ENCODE results near the gene ING4.
A peak's percentile ranks its signal among the peaks of the same experiment; 100 is the strongest.
"Not testable (repeated sequence)": the region's sequence is repeated elsewhere in the genome, so short reads cannot be mapped to it uniquely, and the experiment has no call there.

Gene ING4

GRCh38 chr12:6662906-6663742 is at the start of gene ING4:
Gene ING4 (minus strand): TSS chr12:6663119. CDS start chr12:6663101, 18 bp downstream.
- DNase-seq: peak; percentile 99

GRCh38 chr12:6708960-6709394 is 46.1 kb upstream of the ING4 start:
- DNase-seq: peak; percentile 82

DNA sequence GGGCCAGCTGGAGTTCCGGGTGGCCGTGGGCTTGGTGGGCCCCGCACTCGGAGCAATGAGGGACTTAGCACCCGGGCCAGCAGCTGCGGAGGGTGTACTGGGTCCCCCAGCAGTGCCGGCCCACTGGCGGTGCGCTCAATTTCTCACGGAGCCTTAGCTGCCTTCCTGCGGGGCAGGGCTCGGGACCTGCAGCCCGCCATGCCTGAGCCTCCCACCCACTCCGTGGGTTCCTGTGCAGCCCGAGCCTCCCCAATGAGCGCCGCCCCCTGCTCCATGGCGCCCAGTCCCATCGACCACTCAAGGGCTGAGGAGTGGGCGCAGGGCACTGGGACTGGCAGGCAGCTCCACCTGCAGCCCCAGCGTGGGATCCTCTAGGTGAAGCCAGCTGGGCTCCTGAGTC is 45.4 kb upstream of the ING4 start:
- DNase-seq: not testable (repeated sequence)

GRCh38 chr12:6703631-6704030 is 40.7 kb upstream of the ING4 start:
- no peak for DNase-seq

- DNase-seq: no peak
These were observed 38.3 kb upstream of the ING4 start for GRCh38 chr12:6701078-6701768.

- DNase-seq: peak; percentile 43
These were observed 37.7 kb upstream of the ING4 start, which contains the start of gene PIANP for GRCh38 chr12:6700646-6701051. Gene PIANP (minus strand): TSS chr12:6700815. CDS start chr12:6698061, 2,754 bp downstream.

GRCh38 chr12:6699989-6700645 is 37.2 kb upstream of the ING4 start:
- DNase-seq: no peak

- no peak for DNase-seq
These were observed 36.5 kb upstream of the ING4 start for GRCh38 chr12:6699259-6699988.

GRCh38 chr12:6698352-6699046 is 35.6 kb upstream of the ING4 start:
- DNase-seq: no peak

DNA sequence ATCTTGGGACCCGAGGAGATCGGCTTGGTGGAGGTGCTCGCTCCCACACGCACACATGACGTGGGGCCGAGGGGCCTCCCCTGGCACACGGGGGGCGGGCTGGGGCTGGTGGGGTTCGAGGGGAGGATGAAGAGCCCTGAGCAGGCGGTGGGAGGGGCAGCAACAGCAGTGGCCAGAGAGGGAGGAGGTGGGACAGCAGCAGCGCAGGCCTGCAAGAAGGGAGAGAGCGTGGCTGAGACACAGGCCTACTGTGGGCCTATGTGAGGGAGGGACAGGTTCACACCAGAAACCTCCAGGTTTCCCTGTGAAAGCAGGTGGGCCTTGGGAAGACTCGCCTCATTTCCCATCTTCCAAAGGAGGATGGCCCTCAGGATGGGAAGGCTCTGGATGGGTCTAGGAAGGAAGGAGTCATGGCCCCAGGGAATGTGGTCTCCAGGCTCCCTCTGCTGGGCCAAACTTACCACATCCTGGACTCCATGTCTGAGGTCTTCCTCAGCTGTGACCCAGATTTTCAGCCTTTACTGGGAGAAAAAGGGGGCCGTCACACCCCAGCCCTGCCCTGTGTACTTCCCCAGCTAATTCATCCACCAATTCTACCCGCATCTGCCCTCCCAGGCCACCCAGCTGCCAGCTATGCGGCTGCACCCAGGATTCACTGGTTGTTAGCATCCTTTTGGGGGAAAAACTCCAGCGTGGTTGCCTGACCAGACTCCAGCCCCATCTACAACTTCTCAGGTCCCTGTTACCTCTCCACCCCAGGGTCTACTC is 34.8 kb upstream of the ING4 start:
- no peak for DNase-seq

DNA sequence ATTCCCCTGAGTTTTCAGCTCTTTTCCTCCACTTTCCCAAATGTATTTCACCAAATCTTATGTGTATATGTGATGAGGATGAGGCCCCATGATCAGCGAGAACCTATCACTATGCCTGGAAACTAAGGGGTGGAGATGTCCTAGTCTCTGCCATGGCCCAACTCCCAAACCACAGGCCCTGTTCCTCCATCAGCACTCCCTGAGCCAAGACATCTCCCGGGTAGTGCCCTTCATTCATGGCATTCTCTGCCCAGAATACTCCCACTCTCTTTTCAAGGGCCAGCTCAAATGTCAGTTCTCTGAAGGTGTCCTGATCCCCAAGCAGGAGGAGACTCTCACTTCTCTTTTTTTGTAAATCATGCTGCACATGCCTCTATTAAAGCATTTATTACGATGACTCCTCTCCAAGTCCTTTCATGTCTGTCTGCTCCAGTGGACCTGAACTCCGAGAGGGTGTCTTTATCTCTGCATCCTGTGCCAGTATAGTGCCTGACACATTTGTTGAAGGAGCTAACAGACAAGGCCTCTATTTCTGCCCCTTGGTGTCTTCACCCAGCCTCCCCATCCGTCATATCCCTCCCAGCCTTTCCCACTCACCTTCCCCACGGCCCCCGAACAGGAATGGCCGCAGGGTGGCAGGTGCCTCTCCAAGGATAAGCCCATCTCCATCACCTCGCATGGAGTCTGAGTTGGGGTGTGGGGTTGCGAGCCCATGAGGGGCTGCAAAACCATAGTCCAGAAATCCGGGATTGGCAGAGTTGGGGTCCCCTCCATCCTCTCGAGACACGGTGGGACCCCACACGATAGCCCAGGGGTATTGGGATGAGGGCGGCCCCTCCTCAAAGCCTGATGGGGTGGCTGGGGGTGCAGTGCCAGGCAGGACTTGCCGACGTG is 34.0 kb upstream of the ING4 start:
- no peak for DNase-seq

DNA sequence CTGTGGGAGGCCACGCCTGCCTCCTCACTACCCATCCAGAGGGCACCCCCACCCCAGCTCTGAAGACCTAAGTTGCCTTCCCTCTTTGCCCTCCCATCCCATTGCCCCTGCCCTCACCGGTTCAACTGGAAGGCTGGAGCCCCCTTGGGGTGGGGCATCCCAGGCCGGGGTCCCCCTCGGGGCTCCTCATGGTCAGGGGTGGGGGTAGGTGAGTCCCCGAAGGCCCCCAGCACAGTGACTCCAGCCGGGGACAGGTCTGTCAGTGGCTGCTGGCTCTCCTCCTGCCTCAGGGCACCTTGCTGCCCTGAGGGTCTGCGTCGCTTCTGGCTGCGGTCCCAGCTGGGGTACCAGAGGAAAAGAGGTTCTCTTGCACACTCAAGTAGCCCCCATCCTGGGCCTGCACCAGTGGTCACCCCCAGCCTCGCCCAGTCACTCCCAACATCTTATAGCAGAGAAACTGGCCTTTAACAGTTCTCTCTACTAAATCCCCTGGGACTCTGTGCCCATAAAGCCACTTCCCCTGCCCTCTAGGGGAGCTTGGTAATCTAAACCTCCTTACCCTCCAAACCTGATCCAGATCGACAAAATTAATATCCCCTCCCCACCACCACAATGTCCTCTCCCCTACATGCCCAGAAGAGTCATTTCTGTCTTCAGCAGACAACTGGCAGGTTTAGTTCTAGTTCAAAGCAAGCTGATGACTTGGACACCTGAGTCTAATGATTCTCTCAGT is 32.6 kb upstream of the ING4 start:
- no peak for DNase-seq

DNA sequence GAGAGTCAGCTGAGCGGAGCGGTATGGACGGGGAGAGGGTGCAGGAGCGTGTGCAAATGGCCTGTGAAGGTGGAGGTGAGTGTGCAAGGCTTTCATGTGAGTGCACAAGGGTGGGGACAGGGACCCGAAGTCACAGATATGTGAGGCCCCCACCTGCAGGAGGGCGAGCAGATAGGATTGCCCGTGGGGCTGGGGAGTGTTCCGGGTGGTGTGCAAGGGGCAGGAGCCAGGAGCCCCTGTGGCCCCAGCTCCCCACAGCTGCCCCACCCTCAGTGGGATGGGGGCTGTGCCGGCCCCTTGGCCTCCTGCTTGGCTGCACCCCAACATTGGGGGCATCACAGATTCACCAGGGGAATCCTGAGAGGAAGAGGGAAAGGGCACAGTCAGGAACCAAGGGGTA is 31.8 kb upstream of the ING4 start:
- DNase-seq: no peak

GRCh38 chr12:6693832-6694355 is 31.0 kb upstream of the ING4 start:
- DNase-seq: no peak

DNA sequence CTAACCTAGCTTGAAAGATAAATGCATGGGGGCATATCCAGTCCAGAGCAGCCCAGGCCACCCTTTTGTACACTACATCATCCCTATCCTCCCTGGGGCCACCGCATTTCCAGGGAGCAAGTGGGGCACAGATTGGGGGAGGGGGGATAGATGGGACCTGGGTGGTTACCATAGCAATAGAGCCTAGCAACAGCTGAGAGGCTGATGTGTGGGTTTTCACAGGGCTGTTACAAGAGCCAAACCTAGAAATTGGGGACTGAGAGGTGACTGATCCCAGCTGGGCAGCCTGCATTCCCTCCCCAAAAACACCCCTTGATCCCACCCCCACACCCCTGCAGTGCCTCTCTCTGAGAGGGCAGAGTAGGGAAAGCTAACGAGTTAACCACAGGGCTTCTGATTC is 30.0 kb upstream of the ING4 start:
- DNase-seq: no peak

- DNase-seq: no peak
These were observed 28.6 kb upstream of the ING4 start for GRCh38 chr12:6691473-6691872.

DNA sequence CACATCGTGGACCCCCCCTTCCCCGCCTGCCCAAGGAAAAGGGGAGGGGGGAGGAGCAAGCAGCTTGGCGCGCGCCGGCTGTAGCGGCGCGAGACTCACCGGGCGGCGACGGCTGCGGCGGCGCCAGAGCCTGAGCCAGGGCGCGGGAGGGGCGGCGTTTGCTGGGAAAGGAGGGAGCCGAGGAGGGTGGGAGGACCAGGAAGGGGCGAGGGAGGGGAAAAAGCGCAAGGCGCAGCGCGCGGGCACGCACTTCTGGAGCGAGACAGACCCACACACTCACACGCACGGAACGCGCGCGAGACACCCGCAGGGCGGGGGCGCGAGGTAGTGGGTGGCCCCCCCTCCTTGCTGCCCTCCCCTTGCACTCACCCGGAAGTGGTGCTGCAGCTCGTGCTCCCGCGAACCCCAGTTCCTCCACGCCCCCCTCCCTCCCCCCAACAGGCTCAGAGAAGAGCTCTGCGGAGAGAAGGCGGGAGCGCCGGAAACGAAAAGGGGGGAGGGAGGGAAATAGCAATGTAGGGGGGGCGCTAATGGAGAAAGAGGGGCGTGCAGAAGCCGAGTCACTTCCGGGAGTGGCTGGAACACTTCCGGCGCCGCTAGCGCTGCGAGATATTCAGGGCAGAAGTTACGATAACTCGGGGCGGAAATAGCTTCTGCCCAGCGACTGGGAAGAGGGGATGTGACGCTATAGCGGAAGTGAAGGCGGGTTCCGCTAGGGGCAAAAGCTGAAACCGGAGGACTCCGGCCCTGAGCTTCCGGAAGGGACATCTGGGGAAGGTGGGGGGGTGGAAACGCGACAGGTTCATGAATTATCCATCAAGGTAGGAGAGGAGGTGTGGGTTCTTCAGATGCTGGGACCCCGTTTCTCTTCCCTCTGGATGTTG is 26.3 kb upstream of the ING4 start, which contains the start of gene ZNF384:
ZNF384 (minus strand) TSS at position 377 of the 884 bp plus-strand sequence. CDS start 9,855 bp downstream, outside the sequence.
- peak; percentile 98 for DNase-seq

DNA sequence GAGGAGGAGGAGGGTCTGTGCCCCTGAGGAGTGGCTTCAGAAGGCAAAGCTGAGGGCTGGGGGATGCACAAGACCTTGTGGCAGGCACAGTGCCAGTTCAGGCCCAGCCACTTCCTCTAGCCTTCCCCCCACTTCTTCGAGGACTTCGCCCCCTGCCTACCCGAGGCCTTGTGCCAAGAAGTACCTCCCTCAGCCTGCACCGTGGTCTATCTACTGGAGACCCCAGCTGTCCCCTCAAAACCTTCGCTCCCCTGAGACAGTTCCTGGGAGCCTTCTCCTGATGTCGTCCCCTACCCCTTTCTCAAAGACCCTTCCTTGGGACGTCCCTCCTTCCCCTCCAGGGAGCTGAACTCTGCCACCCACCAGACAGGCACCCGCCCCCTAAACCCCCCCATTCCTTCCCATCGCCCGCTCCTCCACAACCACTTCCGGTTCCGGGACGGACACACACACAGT is 25.7 kb upstream of the ING4 start:
- DNase-seq: peak; percentile 54

All from CD4-positive, alpha-beta T cell treated with Interleukin-15 for 1 hour (primary cell).